Suprapubic skin (tissue), 4 donors: Measurements from ENCODE around the gene ENO4.

Experiments
- CTCF ChIP-seq, 2 donors: fragments of 200-600 bp in 1 of 2; fragments of 450-650 bp in 1 of 2; sonication (generic) in 1 of 2; IDR thresholded peaks; one replicate each; pipeline ENCODE4 v1.5.1; 2016 to 2019; ENCODE audit warnings: antibody characterized with exemption in 2 of 2, mild to moderate bottlenecking in 1 of 2, moderate library complexity in 1 of 2
- EP300 ChIP-seq: sonication (generic); formaldehyde crosslinking; IDR thresholded peaks from one replicate; pipeline ENCODE4 v1.6.1; 2017; ENCODE audit warnings: antibody characterized with exemption
- POLR2A ChIP-seq, 2 donors: fragments of 450-650 bp; IDR thresholded peaks; one replicate each; pipeline ENCODE4 v1.6.1; 2017; ENCODE audit warnings: antibody characterized with exemption in 2 of 2, mild to moderate bottlenecking in 2 of 2, moderate library complexity in 2 of 2
- POLR2AphosphoS5 ChIP-seq, 3 donors: sonication (generic); formaldehyde crosslinking; IDR thresholded peaks; one replicate each; pipeline ENCODE4 v1.6.1; 2017; ENCODE audit warnings: antibody characterized with exemption in 3 of 3

GRCh38 chr10:116836902-116837523, 12.3 kb upstream of the ENO4 start:
- TF ChIP-seq CTCF (IDR thresholded peaks at IDR 0.05) = no peak
- no peak for TF ChIP-seq POLR2AphosphoS5 (IDR thresholded peaks at IDR 0.05)
- no peak for TF ChIP-seq POLR2A (IDR thresholded peaks at IDR 0.05)
- no peak for TF ChIP-seq EP300
